Loucy (cell line): ENCODE measurements around the gene PTPRZ1.

ENCODE experiments used
- EZH2phosphoT487 ChIP-seq: fragments of 200-600 bp; IDR thresholded peaks from 2 replicates; pipeline ENCODE4 v1.6.1; 2018; ENCODE audit warnings: antibody characterized with exemption, mild to moderate bottlenecking, moderate library complexity, borderline replicate concordance
- TF ChIP-seq, protein P1 (sequence below): fragments of 200-600 bp; sonication (generic); conservative IDR thresholded peaks from 2 replicates; pipeline ENCODE4 v1.5.1; 2014; ENCODE audit warnings: mild to moderate bottlenecking, antibody characterized with exemption, low read length

DNA sequence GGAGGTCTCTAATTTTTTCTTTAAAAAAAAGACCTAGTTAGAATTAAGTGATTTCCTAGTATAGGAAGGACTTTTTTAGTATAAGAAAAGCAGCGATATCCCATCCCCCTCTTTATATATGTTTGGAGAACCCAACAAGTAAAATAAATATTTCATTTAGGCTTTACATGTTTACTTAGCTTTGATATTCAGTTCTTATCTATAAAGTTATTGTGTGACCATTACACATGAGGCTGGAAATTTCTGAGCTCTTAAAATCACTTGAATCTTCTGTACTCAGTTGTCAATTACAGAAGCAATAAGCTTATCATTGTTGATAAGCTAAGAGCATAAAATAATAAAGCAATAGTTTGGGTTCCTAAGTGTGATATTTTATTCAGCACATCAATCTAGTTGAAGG is 181.4 kb downstream of the PTPRZ1 start:
- TF ChIP-seq, protein P1, sequence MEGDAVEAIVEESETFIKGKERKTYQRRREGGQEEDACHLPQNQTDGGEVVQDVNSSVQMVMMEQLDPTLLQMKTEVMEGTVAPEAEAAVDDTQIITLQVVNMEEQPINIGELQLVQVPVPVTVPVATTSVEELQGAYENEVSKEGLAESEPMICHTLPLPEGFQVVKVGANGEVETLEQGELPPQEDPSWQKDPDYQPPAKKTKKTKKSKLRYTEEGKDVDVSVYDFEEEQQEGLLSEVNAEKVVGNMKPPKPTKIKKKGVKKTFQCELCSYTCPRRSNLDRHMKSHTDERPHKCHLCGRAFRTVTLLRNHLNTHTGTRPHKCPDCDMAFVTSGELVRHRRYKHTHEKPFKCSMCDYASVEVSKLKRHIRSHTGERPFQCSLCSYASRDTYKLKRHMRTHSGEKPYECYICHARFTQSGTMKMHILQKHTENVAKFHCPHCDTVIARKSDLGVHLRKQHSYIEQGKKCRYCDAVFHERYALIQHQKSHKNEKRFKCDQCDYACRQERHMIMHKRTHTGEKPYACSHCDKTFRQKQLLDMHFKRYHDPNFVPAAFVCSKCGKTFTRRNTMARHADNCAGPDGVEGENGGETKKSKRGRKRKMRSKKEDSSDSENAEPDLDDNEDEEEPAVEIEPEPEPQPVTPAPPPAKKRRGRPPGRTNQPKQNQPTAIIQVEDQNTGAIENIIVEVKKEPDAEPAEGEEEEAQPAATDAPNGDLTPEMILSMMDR = no peak
- no peak for TF ChIP-seq EZH2phosphoT487
